GM21529 (cell line): Measurements from ENCODE around the gene UGT1A3.

ENCODE experiments used
- ATAC-seq: cut with Tn5 transposase; IDR thresholded peaks from one replicate; pipeline ENCODE4 v1.9.1; 2021; ENCODE audit not compliant: unreplicated experiment

UGT1A3 gene

GRCh38 chr2:233814056-233814835, 85.4 kb downstream of the UGT1A3 start:
- no peak for ATAC-seq

GRCh38 chr2:233815861-233816260, 87.0 kb downstream of the UGT1A3 start:
- no peak for ATAC-seq

GRCh38 chr2:233816334-233816733, 87.5 kb downstream of the UGT1A3 start:
- no peak for ATAC-seq

- no peak for ATAC-seq
Measured at GRCh38 chr2:233816771-233817170, 87.9 kb downstream of the UGT1A3 start.

- ATAC-seq, result no peak
Measured at GRCh38 chr2:233817361-233817911, 88.6 kb downstream of the UGT1A3 start.

- ATAC-seq, result no peak
Measured at GRCh38 chr2:233817995-233818638, 89.3 kb downstream of the UGT1A3 start.

- ATAC-seq, result no peak
Measured at GRCh38 chr2:233818639-233819621, 90.1 kb downstream of the UGT1A3 start.

- no peak for ATAC-seq
Measured at GRCh38 chr2:233819884-233820773, 91.3 kb downstream of the UGT1A3 start.

- no peak for ATAC-seq
Measured at GRCh38 chr2:233820774-233821105, 91.9 kb downstream of the UGT1A3 start.

- no peak for ATAC-seq
Measured at GRCh38 chr2:233821196-233821595, 92.4 kb downstream of the UGT1A3 start.

- no peak for ATAC-seq
Measured at GRCh38 chr2:233821709-233822100, 92.9 kb downstream of the UGT1A3 start.

- no peak for ATAC-seq
Measured at GRCh38 chr2:233822101-233822771, 93.4 kb downstream of the UGT1A3 start.
